ES-I3 (cell line): ENCODE data around the gene SLC2A4.

Experiments
- H3K36me3 ChIP-seq: 2 replicates; pipeline ENCODE4 v1.6.1; 2013; ENCODE audit warnings: mild to moderate bottlenecking, low read length, control low read depth, moderate library complexity; ENCODE audit not compliant: insufficient read depth
- H3K4me1 ChIP-seq: 2 replicates; pipeline ENCODE4 v1.6.1; 2013; ENCODE audit warnings: mild to moderate bottlenecking, control low read depth, low read length; ENCODE audit not compliant: insufficient read depth
- H3K9ac ChIP-seq: 2 replicates; pipeline ENCODE4 v1.6.1; 2013; ENCODE audit warnings: low read depth, mild to moderate bottlenecking, low read length, moderate library complexity
- H3K9me3 ChIP-seq: 2 replicates; pipeline ENCODE4 v1.6.1; 2013; ENCODE audit warnings: mild to moderate bottlenecking, low read length, moderate library complexity; ENCODE audit not compliant: control insufficient read depth, insufficient read depth

SLC2A4 gene

DNA sequence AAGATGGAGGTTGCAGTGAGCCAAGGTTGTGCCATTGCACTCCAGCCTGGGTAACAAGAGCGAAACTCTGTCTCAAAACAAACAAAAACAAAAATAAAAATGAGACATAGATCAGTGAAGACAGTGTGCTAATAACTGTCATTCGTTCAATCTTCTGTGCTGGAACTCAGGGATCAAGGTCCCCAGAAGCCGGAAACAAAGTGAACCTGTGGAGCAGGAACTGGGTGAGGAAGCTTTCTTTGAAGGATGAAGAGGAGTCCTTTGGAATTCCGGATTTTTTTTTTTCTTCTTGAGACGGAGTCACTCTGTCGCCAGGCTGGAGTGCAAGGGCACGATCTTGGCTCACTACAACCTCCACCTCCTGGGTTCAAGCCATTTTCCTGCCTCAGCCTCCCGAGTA, 2.1 kb upstream of the SLC2A4 start:
- H3K36me3 ChIP-seq: no peaks in the 10 kb centered on the region
- peaks cover 3% of the 10 kb centered on the region; the same call in 1 of the 2 replicates for H3K4me1 ChIP-seq
- no peaks in the 10 kb centered on the region for H3K9me3 ChIP-seq

DNA sequence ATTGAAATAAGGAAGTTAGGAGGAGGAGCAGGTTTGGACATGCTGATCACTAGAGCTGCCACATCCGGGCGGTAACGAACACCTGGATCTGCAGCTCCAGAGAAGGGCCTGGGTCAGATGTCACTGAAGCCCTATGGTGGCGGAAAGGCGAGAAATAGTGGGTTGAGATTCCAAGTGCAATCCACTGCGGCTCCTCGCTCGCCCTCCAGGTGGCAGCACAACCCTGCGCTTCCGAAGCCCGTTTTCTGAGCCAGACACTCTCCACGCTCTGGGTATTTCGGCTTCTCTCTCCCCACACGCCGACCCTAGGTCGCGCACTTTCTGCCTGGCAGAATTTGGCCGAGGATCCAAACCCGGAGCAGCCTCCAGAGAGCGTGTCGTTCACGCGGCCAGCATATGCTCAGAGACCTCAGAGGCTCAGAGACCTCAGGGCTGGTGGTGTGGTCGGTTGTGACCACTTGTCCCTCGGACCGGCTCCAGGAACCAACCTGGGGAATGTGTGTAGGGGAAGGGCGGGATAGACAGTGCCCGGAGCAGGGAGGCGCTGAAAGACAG, 922 bp upstream of the SLC2A4 start:
- no peaks in the 10 kb centered on the region for H3K36me3 ChIP-seq
- peaks cover 3% of the 10 kb centered on the region; the same call in 1 of the 2 replicates for H3K4me1 ChIP-seq
- no peaks in the 10 kb centered on the region for H3K9me3 ChIP-seq
- peak overlapping the region; percentile 35 for H3K9ac ChIP-seq

More for the DNA sequence above, 2.1 kb upstream of the SLC2A4 start:
- peak overlapping the region; percentile 32 for H3K9ac ChIP-seq

DNA sequence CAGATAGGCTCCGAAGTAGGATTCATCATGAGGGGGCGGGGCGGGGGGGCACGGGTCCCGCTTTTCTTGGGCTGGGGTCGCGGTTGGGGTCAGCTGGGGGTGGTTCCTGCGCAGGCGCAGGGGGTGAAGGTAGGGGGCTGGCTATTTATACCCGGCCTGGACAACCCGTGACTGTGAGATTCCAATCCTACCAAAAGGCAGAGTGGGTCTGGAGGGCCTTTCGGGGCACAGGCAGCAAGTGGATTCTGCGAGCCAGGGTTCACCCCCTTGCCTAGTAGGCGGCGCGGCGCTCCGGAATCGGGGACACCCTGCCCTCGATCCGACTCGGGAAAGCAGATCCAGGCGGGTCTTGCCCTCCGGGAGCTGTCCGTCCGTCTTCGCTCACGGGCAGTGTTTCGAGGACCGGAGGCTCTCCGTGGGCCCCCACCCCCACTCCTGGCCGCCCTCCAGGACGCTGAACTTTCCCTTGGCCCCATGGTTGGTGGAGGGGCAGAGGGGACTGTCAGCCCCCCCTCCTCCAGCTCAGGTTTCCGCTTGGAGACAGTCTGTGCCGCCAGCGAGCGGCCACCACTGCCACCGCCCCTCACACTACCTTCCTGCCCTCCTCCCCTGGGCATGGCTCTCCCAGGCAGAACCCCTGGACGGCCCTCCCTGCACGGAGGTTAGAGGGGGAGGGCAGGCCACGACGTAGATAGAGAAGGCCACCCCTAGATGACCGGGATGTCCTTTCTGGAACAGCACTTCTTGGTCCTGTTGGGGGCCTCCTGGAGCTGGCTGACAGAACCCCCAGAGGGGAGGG, 634 bp downstream of the SLC2A4 start:
- H3K9me3 ChIP-seq: no peaks in the 10 kb centered on the region
- peaks cover 3% of the 10 kb centered on the region; the same call in 1 of the 2 replicates for H3K4me1 ChIP-seq
- peak overlapping the region; percentile 67 for H3K9ac ChIP-seq
- H3K36me3 ChIP-seq: no peaks in the 10 kb centered on the region

DNA sequence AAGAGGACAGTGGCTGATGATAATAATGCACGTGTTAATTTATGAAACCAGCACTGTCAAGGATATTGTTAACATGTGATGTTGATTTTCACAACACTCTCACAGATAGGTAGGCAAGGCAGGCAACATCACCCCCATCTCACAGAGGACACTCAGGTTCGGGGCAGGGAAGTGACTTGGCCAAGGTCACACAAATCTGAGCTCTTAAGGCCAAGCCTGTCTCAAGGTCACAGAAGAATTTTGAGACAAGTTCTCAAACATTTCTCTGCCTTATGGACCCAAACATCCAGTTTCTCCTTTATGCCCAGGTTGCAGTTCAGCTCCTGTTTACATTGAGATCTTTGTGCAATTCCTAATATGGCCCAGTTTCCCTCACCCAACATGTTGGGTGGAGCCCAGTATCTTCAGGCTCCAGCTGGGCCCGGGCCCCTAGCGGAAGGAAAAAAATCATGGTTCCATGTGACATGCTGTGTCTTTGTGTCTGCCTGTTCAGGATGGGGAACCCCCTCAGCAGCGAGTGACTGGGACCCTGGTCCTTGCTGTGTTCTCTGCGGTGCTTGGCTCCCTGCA, 1.3 kb downstream of the SLC2A4 start:
- H3K4me1 ChIP-seq: peaks cover 3% of the 10 kb centered on the region; the same call in 1 of the 2 replicates
- peak overlapping the region; percentile 67 for H3K9ac ChIP-seq
- no peaks in the 10 kb centered on the region for H3K9me3 ChIP-seq
- H3K36me3 ChIP-seq: no peaks in the 10 kb centered on the region

DNA sequence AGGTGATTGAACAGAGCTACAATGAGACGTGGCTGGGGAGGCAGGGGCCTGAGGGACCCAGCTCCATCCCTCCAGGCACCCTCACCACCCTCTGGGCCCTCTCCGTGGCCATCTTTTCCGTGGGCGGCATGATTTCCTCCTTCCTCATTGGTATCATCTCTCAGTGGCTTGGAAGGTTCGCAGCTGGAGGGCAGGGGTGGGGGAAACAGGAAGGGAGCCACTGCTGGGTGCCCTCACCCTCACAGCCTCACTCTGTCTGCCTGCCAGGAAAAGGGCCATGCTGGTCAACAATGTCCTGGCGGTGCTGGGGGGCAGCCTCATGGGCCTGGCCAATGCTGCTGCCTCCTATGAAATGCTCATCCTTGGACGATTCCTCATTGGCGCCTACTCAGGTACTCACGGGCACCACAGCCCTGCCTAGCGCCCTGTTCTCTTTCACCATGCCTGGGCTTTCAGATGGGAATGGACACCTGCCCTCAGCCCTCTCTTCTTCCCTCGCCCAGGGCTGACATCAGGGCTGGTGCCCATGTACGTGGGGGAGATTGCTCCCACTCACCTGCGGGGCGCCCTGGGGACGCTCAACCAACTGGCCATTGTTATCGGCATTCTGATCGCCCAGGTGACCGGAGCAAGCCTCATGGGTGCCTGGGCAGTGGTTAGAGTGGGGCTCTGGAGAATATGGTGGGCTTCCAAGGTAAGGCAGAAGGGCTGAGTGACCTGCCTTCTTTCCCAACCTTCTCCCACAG, 2.1 kb downstream of the SLC2A4 start:
- no peaks in the 10 kb centered on the region for H3K9me3 ChIP-seq
- H3K9ac ChIP-seq: no peak overlapping the region
- peaks cover 3% of the 10 kb centered on the region; the same call in 1 of the 2 replicates for H3K4me1 ChIP-seq
- H3K36me3 ChIP-seq: no peaks in the 10 kb centered on the region

DNA sequence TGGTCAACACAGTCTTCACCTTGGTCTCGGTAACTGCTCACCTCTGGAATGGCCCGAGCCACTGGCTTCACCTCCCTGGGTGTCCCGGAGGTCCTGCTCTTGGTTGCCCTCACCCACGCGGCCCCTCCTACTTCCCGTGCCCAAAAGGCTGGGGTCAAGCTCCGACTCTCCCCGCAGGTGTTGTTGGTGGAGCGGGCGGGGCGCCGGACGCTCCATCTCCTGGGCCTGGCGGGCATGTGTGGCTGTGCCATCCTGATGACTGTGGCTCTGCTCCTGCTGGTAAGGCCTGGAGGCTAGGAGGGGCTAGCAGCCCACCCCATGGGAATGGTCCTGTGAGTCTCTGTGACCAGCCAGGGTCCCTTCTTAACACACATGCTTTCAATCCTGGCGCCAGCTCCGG, 3.4 kb downstream of the SLC2A4 start:
- no peaks in the 10 kb centered on the region for H3K9me3 ChIP-seq
- H3K4me1 ChIP-seq: peaks cover 3% of the 10 kb centered on the region; the same call in 1 of the 2 replicates
- no peak overlapping the region for H3K9ac ChIP-seq
- H3K36me3 ChIP-seq: no peaks in the 10 kb centered on the region

- Histone ChIP-seq H3K36me3 (no peaks in the 10 kb centered on the region), H3K9ac (no peak overlapping the region), H3K4me1 (peaks cover 3% of the 10 kb centered on the region; the same call in 1 of the 2 replicates), H3K9me3 (no peaks in the 10 kb centered on the region)
Observed at GRCh38 chr17:7285679-7286078, 4.2 kb downstream of the SLC2A4 start.

GRCh38 chr17:7289256-7290032, 7.9 kb downstream of the SLC2A4 start:
- H3K36me3 ChIP-seq: no peaks in the 10 kb centered on the region
- no peak overlapping the region; the same call in 1 of the 2 replicates for H3K9ac ChIP-seq
- H3K9me3 ChIP-seq: no peaks in the 10 kb centered on the region
- peaks cover 18% of the 10 kb centered on the region for H3K4me1 ChIP-seq

- Histone ChIP-seq H3K9ac (no peak overlapping the region), H3K9me3 (no peaks in the 10 kb centered on the region), H3K4me1 (peaks cover 18% of the 10 kb centered on the region), H3K36me3 (no peaks in the 10 kb centered on the region)
Observed at GRCh38 chr17:7290166-7290565, 8.6 kb downstream of the SLC2A4 start.

DNA sequence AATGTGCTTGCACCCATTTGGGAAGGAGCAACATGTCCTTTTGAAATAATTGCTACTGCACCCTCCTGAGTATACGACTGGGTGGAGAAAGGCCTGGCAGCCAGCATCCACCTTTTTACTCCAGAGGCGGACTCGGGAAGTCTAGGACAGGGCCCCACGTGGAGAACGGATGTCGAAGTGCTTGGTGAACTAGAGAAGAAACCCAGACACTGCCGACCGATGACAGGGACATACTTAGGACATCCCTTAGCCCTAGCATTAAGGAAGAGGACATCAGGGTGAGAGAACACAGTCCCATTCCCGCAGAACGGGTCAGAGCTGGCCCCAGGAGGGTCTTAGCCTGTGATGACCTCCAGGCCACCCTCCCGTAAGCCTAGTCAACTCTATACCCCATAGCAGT, 9.2 kb downstream of the SLC2A4 start:
- Histone ChIP-seq H3K9ac (no peak overlapping the region), H3K36me3 (no peaks in the 10 kb centered on the region), H3K9me3 (no peaks in the 10 kb centered on the region), H3K4me1 (peaks cover 18% of the 10 kb centered on the region)

GRCh38 chr17:7292194-7292593, 10.7 kb downstream of the SLC2A4 start:
- Histone ChIP-seq H3K36me3 (no peaks in the 10 kb centered on the region), H3K4me1 (peaks cover 18% of the 10 kb centered on the region), H3K9me3 (no peaks in the 10 kb centered on the region), H3K9ac (no peak overlapping the region)

DNA sequence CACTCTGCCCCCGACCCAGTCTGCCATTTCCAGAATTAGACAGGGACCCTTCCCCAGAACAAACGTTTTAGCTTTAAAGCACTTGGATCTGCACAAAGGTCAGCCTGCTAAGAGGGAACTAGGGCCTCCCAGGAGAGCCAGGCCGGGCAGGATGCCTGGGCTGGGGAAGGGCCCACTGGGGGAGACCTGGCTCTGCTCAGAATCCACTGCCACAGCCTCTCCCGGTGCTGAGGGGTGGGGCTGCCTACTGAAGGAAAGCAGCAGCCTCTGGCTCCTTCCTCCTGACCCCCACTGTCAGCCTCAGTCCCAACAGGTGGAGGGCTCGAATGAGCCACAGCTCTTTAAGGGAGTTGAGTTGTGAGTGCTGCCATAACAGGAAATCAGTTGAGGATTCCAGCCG, 11.2 kb downstream of the SLC2A4 start:
- H3K36me3 ChIP-seq: no peaks in the 10 kb centered on the region
- H3K9me3 ChIP-seq: no peaks in the 10 kb centered on the region
- peaks cover 18% of the 10 kb centered on the region for H3K4me1 ChIP-seq
- H3K9ac ChIP-seq: no peak overlapping the region

- H3K9ac ChIP-seq: no peak overlapping the region
- H3K9me3 ChIP-seq: no peaks in the 10 kb centered on the region
- no peaks in the 10 kb centered on the region for H3K36me3 ChIP-seq
- peaks cover 18% of the 10 kb centered on the region for H3K4me1 ChIP-seq
Observed at GRCh38 chr17:7293159-7293558, 11.6 kb downstream of the SLC2A4 start.
